Osteoblast (primary cell): ENCODE data around the gene IVNS1ABP. TPM values are rescaled to one million over a fixed set of nuclear protein-coding genes. Genes with fewer than 3 reads are reported as not detected.

Experiments
- DNase-seq: peaks from one replicate; pipeline ENCODE4 v3.0.0; 2011; ENCODE audit warnings: low spot score, mixed read lengths; ENCODE audit not compliant: insufficient read length; ENCODE audit errors: missing footprints
- H2AFZ ChIP-seq: 2 replicates; pipeline ENCODE4 v1.6.0; 2011; ENCODE audit warnings: mild to moderate bottlenecking, low read length
- H3K27ac ChIP-seq: 2 replicates; pipeline ENCODE4 v1.5.1; 2011; ENCODE audit warnings: mild to moderate bottlenecking, low read depth, low read length, moderate library complexity
- H3K27me3 ChIP-seq: 2 replicates; pipeline ENCODE4 v1.6.0; 2012; ENCODE audit warnings: mild to moderate bottlenecking, control low read depth, inconsistent platforms, low read length, moderate library complexity; ENCODE audit not compliant: insufficient read depth
- H3K36me3 ChIP-seq: 2 replicates; pipeline ENCODE4 v1.5.1; 2011; ENCODE audit warnings: mild to moderate bottlenecking, low read length, control low read depth, moderate library complexity; ENCODE audit not compliant: insufficient read depth
- H3K4me1 ChIP-seq: 2 replicates; pipeline ENCODE4 v1.5.1; 2011; ENCODE audit warnings: mild to moderate bottlenecking, low read length, control low read depth, moderate library complexity; ENCODE audit not compliant: insufficient read depth
- H3K4me2 ChIP-seq: 2 replicates; pipeline ENCODE4 v1.6.0; 2011; ENCODE audit warnings: mild to moderate bottlenecking, low read length; ENCODE audit not compliant: insufficient read depth
- H3K4me3 ChIP-seq: fragments of 200-600 bp; sonication (generic); 3 replicates; pipeline ENCODE4 v1.5.1; 2012; ENCODE audit warnings: mild to moderate bottlenecking, low read length, inconsistent platforms; ENCODE audit not compliant: insufficient read depth
- H3K79me2 ChIP-seq: 2 replicates; pipeline ENCODE4 v1.6.0; 2012; ENCODE audit warnings: mild to moderate bottlenecking, low read length, control low read depth, inconsistent platforms; ENCODE audit not compliant: insufficient read depth
- H3K9me3 ChIP-seq: 2 replicates; pipeline ENCODE4 v1.5.1; 2011; ENCODE audit warnings: low read depth, low read length, control low read depth
- H4K20me1 ChIP-seq: 2 replicates; pipeline ENCODE4 v1.6.0; 2012; ENCODE audit warnings: mild to moderate bottlenecking, low read length, control low read depth; ENCODE audit not compliant: insufficient read depth
- total RNA-seq: library from RNA; depleted of rRNA; stranded (reverse); fragments of >200 nt; gene quantifications from 2 replicates; pipeline ENCODE4 v1.2.3, GENCODE V29; 2012
- TF ChIP-seq, protein P1 (sequence below): IDR thresholded peaks from 2 replicates; pipeline ENCODE4 v1.5.1; 2011; ENCODE audit warnings: mild to moderate bottlenecking, low read depth, low read length, moderate library complexity; ENCODE audit errors: extremely low read depth

IVNS1ABP gene
- total RNA-seq, 1 donor: 94.8 TPM

DNA sequence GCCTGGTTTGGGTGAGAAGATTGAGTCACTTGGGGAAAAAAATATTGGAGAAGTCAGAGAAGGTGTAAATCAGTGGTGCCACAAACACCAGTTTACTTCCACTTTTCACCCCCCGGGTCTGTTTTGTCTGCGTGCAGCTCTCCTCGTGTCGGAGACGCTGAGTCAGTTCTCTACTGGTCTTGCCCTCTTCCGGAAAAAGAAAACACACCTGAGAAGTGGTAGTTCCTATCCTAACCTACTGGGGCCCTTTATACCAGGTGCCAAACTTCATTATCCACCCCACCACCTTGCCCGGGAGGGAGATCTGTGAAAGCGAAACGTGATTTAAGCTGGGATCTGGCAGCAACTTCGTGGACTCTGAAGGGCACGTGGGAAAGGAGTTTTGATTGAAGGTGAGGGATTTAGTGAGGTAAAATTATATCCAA is 855 bp upstream of the IVNS1ABP start:
- H3K4me3 ChIP-seq: peak overlapping the region; percentile 94
- no peaks in the 10 kb centered on the region for H3K9me3 ChIP-seq
- TF ChIP-seq, protein P1, sequence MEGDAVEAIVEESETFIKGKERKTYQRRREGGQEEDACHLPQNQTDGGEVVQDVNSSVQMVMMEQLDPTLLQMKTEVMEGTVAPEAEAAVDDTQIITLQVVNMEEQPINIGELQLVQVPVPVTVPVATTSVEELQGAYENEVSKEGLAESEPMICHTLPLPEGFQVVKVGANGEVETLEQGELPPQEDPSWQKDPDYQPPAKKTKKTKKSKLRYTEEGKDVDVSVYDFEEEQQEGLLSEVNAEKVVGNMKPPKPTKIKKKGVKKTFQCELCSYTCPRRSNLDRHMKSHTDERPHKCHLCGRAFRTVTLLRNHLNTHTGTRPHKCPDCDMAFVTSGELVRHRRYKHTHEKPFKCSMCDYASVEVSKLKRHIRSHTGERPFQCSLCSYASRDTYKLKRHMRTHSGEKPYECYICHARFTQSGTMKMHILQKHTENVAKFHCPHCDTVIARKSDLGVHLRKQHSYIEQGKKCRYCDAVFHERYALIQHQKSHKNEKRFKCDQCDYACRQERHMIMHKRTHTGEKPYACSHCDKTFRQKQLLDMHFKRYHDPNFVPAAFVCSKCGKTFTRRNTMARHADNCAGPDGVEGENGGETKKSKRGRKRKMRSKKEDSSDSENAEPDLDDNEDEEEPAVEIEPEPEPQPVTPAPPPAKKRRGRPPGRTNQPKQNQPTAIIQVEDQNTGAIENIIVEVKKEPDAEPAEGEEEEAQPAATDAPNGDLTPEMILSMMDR: no peak
- peaks cover 29% of the 10 kb centered on the region for H3K4me1 ChIP-seq
- peak overlapping the region; percentile 96 for H2AFZ ChIP-seq
- peaks cover 40% of the 10 kb centered on the region for H3K79me2 ChIP-seq
- peaks cover 28% of the 10 kb centered on the region for H4K20me1 ChIP-seq
- DNase-seq: peak; percentile 70
- peak overlapping the region; percentile 71 for H3K27ac ChIP-seq
- peak overlapping the region; percentile 93 for H3K4me2 ChIP-seq
- no peaks in the 10 kb centered on the region for H3K36me3 ChIP-seq
- H3K27me3 ChIP-seq: no peaks in the 10 kb centered on the region

DNA sequence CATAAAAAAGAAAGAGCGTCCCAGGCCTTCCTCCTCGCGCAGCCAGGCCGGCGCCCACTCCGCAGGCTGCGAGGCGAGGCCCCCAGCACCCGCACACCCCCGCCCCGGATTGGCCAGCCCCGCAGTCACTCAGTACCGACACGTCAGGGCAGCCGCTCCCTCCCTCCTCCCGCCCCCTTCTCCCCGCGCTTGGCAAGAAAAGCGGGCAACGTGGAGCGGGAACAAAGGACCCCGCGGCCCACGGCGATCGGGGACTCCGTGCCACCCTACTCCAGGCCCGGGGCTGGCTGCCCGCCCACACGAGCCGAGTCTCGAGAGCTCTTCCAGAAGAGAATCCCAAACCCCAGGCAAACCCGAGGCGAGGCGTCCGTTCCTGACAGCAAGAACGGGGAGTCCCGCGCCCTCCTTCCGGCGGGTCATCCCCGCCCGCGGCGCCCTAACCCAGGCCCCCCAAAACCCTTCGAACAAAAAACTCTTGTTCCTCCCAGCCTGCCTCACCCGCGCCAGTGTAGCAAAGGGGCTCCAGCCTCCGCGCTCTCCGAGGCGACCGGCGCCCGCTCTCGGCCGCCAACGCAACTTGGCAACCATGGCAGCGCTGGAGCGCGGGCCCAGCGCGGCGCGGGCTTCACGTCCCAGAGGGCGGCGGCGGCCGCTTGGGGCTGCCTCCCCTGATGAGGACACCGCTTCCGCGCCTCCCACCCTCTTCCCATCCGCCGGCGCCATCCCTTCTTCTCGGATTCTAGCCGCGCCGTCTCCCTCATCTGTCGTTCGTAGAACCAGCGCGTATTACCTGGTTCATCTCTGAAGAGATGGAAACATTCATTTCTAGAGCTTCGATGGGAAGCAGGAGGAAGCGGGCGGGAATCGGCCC is 645 bp downstream of the IVNS1ABP start:
- Histone ChIP-seq H3K27ac (peak overlapping the region; percentile 92), H3K27me3 (no peaks in the 10 kb centered on the region), H3K9me3 (no peaks in the 10 kb centered on the region), H3K79me2 (peaks cover 55% of the 10 kb centered on the region), H3K4me1 (peaks cover 29% of the 10 kb centered on the region), H4K20me1 (peaks cover 35% of the 10 kb centered on the region), H3K36me3 (no peaks in the 10 kb centered on the region), H3K4me3 (peak overlapping the region; percentile 94), H3K4me2 (peak overlapping the region; percentile 93), H2AFZ (peak overlapping the region; percentile 84)
- DNase-seq: peak; percentile 97
- TF ChIP-seq, protein P1: no peak

DNA sequence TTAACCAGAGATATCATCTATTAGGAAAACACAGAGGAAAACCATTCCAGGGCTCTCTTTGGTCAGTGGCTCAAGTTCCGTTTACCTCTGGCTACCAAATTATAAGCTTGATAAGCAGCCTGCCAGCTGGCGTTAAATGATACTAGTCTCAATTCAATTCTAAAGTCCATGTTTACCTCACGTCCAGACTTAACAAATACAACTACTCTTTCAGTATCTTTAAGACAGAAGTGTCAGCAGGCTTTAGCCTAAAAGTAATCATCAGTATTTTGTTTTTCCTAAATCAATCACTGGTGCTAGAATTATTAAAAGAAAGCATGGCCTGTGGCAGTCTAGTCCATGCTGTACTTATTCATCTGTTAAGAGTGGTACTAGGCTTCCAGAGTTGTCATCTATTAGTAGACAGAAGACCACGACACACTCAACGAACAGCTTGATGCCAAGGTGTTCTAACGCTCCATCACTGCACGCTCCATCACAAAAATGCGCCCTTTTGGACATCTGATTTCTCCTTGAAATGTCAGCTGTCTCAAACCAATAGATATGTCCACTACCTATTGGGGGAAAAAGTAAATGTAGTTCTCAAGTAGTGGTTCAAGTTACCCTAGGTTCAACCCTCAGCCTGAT is 1.5 kb downstream of the IVNS1ABP start:
- H3K4me3 ChIP-seq: peak overlapping the region; percentile 94
- H3K27ac ChIP-seq: peak overlapping the region; percentile 92
- peak overlapping the region; percentile 45 for H2AFZ ChIP-seq
- no peaks in the 10 kb centered on the region for H3K9me3 ChIP-seq
- TF ChIP-seq, protein P1: no peak
- peak overlapping the region; percentile 93 for H3K4me2 ChIP-seq
- no peaks in the 10 kb centered on the region for H3K27me3 ChIP-seq
- DNase-seq: no peak
- H3K36me3 ChIP-seq: peaks cover 5% of the 10 kb centered on the region
- H4K20me1 ChIP-seq: peaks cover 35% of the 10 kb centered on the region
- peaks cover 29% of the 10 kb centered on the region for H3K4me1 ChIP-seq
- H3K79me2 ChIP-seq: peaks cover 63% of the 10 kb centered on the region

DNA sequence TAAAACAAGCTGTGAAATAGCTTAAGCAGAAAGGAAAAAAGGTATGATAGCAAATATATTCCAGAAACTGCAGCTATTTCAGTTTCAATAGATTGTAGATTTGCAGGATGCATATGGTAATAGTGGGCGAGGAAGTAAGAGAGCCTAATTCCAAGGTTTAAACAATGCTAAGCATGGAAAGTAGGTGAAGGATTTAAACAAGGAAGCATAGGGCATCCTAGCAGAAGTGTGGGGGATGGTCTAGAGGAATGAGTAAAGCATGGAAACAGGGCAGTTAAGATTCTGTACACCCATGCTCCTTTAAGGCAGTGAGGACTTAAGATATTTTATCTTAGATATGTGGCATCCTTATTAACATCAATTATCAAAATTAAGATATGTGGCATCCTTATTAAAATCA is 2.6 kb downstream of the IVNS1ABP start:
- H3K27ac ChIP-seq: peak overlapping the region; percentile 0
- H3K4me2 ChIP-seq: peak overlapping the region; percentile 93
- no peak for DNase-seq
- peaks cover 9% of the 10 kb centered on the region for H3K36me3 ChIP-seq
- no peak overlapping the region for H2AFZ ChIP-seq
- H3K27me3 ChIP-seq: no peaks in the 10 kb centered on the region
- peaks cover 35% of the 10 kb centered on the region for H4K20me1 ChIP-seq
- H3K4me1 ChIP-seq: peaks cover 29% of the 10 kb centered on the region
- peaks cover 71% of the 10 kb centered on the region for H3K79me2 ChIP-seq
- H3K9me3 ChIP-seq: no peaks in the 10 kb centered on the region
- TF ChIP-seq, protein P1: no peak
- H3K4me3 ChIP-seq: peak overlapping the region; percentile 94
